Loucy (cell line): Measurements from ENCODE around the gene NELL2.

ENCODE experiments used
- CTCF ChIP-seq: fragments of 200-600 bp; sonication (generic); conservative IDR thresholded peaks from 2 replicates; pipeline ENCODE4 v1.5.1; 2014; ENCODE audit warnings: mild to moderate bottlenecking, antibody characterized with exemption, low read length
- EZH2phosphoT487 ChIP-seq: fragments of 200-600 bp; IDR thresholded peaks from 2 replicates; pipeline ENCODE4 v1.6.1; 2018; ENCODE audit warnings: antibody characterized with exemption, mild to moderate bottlenecking, moderate library complexity, borderline replicate concordance

- TF ChIP-seq CTCF (no peak), EZH2phosphoT487 (no peak)
Measured at GRCh38 chr12:44874981-44875416, 1.1 kb downstream of the NELL2 start.
